Stimulated activated CD8-positive, alpha-beta memory T cell treated with anti-CD3 and anti-CD28 coated beads, Interleukin-12 subunit alpha, Interleukin-12 subunit beta, amount 100 ng/mL, for 24 hours (primary cell): Measurements from ENCODE around the gene CDH4.

ENCODE experiments used
- DNase-seq: peaks from one replicate; pipeline ENCODE4 v3.0.0-alpha.2; 2020; ENCODE audit errors: extremely low read depth

Gene CDH4

DNA sequence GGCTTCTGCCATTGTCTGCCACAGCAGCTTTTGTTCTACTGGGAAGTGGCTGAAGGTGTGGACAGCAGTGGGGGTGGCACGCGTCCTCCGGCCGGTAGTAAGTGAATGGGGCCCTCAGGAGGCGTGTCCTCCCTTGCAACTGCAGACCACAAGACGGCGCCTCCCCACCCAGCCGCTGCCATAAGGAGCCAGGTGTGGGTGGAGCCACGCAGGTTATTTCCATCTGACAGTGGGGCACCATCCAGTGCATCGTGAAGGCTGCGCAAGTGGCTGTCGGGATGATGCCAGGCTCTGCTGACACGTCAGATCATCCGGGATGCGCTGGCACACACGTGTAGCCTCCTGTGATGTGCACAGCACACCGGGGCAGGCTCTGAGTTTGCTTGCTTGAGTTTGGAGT lies 379.7 kb downstream of the CDH4 start:
- no peak for DNase-seq

DNA sequence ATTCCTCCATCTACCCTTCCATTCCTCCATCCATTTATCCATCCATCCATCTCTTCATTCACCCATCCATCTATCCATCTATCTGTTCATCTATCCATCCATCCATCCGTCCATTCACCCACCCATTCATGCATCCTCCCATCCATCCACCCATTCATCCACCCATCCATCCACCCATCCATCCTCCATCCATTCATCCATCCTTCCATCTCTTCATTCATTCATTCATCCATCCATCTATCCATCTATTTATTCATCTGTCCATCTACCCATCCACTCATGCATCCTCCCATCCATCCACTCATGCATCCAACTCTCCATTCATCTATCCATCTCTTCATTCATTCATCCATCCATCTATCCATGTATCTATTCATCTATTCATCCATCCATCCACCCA lies 380.9 kb downstream of the CDH4 start:
- DNase-seq: no peak

DNA sequence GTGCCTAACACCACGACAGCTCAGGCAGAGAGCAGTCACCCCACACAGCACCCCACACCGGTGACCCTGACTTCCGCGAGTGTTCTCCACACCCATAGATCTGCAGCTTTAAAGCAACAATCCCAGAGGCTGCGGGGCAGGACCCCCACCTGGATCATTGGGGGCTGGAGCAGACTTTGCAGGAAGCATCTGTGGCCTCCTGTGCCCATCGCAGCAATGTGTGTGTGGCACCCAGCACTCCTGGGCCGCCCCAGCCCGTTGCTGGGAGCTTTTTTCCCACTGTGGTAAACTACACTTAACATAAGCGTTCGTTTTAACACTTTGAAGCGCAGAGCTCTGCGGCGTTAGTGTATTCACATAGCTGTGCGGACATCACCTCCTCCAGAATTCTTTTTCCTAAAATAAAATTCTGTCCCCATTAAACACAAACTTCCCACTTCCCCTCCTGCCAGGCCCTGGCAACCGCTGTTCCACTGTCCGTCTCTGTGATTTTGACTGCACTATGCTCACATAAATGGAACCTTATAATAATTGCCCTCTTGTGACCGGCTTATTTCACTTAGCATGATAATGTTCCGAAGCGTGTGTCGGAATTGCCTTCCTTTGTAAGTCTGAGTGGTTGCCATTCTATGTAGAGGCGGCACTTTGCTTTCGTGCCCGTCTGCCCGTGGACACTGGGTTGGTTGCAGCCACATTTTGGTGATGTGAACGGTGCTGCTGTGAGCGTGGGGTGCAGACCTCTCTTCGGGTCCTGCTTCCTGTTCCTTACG lies 382.5 kb downstream of the CDH4 start:
- no peak for DNase-seq

DNA sequence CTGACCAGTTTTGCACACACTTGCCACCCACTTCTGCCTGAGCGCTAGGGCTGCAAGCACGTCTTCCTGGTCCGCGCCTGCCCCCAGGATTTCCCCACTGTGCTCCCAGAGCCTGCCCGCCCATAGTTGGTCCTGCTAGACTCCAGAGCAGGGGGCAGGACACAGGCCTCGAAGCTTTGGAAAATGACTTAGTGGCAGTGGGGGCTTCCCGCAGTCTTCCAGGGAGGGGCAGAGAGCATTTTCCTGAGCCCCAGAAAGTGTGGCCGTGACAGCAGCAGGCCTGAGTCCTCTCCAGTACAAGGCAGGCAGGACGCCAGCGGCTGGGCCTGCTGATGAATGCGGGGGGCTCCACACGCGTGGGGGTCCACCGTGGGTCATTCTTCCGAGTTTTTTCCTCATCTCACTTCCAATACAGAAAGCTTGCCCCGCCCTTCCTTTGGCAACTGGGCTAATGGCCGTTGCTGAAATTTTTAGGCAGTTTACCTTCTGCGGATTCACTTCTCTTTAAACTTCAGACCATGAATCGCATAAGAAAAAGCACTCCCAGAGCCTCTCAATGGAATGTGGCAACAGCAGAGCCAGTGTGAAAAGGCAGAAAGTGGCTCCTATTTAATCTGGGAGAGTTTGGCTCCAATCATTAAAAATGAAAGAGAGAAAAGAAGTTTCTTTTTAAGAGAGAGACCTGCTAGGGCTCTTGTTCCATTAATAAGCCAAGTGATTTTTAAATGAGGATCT lies 383.8 kb downstream of the CDH4 start:
- no peak for DNase-seq

DNA sequence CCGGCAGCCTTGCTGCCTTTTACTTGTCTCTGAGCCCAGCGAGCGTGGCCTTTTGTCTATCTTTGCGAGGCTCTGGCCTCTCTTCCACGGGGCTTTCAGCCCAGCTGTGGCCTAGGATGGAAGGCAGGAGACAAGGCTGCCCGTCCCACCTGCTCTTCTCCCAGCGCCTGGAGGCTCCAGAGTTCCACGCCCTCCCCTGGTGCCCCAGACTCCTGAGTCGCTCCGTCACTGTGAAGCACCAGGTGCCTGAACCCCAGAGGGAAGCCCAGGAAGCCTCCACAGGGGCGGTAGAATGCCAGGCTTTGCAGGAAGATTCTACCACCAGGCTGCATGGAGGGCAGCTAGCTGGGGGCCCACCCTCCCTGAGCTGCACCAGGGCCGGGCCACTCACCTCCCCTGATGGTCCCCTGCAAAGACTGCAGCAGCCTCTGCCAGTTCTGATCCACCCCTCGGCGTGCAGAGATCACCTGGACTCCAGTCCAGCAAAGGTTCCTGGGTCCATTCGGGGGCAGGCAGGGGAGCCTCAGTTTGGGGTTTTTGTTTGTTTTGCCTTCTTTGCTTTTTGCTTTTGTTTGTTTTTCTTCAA lies 384.6 kb downstream of the CDH4 start:
- DNase-seq: no peak

DNA sequence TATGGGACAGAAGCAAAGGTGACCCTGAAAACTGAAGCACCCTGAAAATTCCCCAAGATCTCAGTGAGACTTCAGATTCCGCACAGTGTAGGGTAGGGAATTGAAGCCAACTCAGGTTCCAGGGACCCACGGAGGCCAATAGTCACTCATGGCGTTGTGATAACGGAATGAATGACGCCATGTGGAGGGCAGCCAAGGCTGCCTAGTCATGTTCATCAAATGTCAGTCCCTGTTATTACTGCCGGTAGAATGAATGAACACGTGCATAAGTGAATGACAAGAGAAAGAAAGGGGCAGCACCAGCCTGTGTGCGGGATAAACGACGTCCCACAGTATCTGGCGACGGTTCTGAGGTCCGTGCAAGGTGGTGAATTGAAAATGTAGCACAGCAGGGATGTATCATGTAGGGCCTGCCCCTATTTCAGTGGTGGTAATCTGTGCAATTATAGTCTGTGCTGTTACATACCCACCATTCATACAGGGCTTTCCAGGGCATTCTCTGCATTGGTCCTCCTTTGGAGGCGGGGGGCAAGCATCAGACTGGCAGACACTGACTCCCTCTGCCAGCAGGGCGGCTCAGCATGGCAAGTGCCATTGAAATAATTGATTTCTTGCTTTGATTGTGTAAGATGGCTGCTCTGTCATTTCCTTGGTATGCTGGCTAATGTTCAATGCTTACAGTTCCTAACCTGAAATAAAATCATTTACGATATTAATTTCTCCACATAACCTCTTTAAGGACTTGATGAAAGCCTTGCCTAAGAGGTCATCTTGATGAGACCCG lies 386.9 kb downstream of the CDH4 start:
- DNase-seq: no peak

DNA sequence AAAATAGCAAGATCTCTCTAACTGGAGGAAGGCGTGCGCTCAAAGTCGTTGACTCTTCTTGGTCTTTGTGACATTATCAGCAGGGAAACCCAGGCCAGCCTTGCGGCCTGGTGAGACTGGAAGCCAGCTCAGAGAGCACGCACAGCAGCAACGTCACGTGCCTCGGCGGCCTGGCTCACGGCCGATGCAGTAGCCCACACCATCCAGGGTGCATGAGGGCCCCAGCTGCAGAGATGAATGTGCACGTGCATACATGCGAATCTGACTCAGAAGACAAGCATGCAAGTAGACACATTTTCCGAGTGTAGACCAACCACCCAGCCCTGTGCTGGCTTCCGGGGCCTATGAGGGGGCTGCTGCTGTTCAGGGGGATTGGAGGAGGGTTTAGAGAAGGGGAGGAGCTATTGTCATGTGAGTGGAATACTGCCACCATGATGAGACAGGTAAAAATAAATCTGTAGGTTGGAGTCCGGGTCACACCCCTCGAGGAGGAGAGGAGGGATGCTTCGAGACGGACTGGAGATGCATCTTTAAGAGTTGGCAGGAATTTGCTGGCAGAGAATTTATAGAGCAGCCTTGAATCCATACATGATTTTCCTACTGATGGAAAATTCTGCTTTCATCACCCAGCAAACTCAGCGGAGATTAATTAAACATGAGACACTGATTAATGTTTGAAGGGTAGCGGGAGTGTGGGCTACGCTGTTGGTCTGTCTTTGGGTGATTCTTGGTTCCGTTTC lies 388.2 kb downstream of the CDH4 start:
- DNase-seq: no peak

DNA sequence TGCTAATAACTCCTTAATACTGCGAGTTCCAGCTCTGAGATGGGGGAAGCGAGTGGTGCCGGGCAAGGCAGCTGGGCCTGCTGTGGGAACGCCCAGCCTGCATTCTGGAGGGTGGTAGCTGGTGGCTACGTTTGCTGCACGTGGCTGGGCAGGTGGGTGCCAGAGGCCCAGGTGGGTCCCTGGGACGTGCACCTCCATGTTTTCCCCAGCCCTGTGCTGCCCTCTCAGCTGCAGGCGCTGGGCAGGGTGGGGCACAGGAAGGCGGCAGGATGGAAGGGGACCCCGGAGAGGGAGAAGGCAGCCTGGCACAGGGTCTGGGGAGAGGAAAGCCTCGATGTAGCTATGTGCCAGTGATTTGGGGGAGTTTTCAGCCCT lies 388.8 kb downstream of the CDH4 start:
- no peak for DNase-seq

DNA sequence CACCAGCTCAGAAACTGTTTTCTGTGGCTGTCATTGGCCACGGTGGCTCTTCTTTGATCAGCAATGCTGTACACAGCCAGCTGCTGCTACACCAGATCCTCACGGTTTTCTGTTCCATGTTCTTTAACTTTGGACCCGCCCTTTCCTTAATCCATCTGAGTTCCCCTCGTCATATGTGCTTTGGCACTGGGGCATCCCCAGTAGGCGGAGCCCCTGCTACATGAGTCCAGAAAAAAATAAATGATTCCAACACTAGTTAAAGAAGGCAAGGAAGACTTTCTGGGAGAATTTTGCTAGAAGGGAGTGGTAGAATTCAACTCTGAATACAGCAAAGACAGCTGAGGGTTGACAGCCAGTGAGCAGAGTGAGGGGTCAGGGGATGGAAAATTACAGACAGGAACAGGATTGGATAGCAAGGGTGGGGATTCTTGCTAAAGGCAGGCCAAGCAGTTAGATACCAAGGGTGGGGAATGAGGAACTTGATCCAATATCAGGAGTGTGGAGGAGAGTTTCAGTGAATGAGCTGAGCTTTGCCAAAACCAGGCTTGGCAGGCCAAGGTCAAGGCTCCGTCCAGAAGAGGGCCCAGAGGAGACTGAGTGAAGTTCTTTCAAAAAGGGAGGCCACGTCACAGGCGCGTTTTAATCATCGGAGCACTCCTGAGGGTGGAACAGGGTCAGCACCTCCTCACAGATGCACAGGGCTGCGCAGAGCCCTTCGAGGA lies 391.8 kb downstream of the CDH4 start:
- no peak for DNase-seq

DNA sequence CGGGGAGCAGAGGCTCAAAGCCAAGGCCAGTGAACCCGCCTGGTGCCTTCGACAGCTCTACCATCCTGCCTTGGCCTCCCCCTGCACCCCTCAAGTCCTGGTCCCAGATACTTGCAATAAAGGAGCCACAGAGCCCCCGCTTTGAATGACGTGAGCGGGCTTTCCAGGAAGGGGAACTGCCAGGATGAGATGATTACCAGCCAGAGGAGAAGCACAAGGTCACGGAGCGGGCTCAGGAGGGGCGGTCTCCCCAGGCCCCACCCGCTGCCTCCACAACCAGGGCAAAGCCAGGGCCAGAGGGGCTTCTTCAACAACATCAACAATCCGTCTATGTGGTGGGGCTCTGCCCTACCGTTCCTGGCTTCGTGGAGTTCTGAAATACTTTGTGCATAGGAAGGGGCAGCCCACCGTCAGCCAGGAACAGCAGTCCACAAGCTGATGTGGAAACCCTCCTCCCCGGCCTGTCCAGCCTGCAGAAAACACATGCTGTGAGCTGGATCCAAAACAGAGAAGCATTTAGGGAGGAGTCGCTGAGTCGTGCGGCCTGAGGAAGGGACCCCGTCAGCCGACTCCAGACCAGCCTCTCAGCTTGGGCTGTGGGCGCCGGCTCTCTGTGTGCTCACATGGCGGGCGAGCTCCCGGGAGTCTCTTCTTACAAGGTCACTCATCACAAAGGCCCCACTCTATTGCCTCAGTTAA lies 392.5 kb downstream of the CDH4 start:
- DNase-seq: no peak

DNA sequence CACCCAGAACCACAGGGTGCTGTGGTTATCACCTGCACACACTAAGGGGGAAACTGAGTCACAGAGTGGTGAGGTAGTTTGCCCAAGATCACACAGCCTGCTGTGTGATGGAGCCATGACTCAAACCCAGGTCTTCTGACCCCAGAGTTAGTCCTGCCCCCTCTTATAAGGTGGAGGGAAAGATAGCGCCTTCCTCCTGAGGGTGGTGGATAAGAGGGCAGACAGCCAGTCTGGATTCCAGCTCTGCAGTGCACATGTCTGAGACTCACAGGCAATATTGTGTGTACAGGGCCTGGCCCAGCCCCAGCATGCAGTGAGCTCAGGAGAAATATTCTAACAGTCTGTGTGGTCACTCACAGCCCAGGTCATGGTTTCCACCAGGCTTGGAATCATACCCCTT lies 393.7 kb downstream of the CDH4 start:
- DNase-seq: no peak

DNA sequence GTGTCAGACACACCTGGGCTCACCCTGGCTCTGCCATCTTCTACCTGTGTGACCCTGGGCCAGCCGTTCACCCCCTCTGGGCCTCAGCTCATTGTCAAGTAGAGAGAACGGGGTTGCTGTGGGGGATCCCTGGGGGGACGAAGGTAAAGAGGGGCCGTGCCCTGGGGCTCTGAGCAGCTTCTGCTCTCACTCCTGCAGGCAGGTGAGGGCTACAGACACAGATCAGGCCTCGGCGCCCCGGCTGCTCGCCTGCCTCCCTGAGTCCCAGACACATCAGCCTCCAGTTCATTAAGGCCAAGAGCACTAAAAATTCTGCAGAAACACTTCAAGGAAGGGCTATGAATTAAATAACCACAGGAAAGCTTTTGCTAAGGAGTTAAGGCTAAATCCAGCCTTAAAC lies 394.4 kb downstream of the CDH4 start:
- no peak for DNase-seq

DNA sequence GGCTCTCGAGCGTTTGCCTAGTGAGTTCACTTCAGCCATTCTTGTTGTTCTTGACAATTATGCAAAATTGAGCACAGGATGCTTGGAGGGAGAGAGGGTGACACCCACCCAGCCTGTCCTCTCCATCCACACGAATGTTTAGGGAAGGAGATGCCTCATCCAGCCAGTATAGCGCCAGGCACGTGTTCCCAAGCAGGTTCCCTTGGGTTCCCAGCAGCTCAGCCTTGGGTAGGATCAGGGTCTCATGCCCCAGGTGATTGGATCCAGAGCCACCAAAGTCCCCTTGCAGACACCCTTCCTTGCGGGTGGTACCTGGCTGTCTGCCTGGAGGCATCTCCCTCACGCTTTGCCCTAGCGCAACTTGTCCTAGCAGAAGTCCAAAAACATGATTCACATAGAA lies 394.9 kb downstream of the CDH4 start:
- DNase-seq: no peak

DNA sequence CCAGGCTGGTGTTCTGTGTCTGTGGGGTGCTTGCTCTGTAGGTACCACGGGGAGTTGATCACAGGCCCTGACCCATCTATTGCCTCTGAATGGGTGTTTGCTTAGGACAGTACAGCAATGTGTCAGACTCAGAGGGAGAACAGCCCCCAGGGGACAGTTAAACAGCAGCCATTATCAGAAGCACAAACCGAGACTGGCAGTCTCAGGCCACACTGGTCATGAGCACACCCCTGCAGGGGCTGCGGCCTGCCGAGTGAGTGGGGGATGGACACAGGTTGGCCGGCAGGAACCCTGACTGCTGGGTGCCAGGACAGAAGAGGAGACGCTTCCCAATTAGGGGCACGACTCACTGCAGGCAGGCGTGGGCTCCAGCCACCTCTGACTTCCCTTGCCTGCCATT lies 395.6 kb downstream of the CDH4 start:
- DNase-seq: no peak

DNA sequence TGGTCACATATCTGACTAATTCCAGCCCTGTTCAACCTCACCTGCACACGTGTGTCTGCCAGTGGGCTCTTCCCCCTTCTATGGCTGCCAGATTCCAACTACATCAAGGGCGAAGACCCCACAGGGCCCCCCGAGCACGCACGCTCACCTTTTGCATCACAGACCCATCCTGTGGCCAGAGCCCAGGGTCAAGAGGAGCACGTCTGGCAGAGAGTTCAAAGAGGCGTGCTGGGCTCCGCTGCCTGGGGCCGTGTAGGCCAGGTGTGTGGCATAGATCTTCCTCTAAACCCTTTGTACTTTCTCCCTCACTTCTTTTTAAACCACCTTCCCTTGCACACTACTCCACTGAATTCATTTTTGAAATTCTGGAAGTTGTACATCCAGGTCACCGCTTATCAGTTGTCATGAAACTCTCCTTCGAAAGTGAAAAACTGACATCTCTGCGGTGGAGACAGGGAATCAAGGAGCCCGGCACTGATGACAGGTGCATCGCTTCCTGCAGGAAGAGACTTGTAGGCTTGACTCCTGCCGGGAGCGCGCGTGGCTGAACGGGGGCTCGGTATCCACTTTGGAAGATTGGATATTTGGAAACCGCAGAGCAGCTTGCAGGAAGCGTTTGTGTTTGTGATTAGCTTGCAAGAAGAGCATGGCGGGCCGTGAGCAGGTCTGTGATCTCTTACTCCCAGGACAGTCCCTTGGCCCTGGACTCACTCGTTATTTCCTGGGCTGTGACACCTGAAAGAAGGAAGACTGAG lies 397.2 kb downstream of the CDH4 start:
- DNase-seq: no peak

DNA sequence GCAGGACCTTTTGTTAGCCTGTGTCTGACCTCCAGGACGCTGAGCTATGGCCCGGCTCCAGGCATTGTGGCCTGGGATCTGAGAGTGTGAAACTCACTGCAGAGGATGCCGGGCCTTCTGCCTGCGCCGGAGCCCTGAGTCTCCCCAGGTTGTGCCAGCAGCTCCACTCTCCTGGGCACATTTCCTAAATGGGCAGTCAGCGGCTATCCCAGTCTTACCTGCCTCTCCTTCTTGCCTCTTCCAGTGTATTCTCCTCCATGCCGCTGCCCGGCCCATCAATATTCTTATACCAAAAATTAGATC lies 397.8 kb downstream of the CDH4 start:
- DNase-seq: no peak

DNA sequence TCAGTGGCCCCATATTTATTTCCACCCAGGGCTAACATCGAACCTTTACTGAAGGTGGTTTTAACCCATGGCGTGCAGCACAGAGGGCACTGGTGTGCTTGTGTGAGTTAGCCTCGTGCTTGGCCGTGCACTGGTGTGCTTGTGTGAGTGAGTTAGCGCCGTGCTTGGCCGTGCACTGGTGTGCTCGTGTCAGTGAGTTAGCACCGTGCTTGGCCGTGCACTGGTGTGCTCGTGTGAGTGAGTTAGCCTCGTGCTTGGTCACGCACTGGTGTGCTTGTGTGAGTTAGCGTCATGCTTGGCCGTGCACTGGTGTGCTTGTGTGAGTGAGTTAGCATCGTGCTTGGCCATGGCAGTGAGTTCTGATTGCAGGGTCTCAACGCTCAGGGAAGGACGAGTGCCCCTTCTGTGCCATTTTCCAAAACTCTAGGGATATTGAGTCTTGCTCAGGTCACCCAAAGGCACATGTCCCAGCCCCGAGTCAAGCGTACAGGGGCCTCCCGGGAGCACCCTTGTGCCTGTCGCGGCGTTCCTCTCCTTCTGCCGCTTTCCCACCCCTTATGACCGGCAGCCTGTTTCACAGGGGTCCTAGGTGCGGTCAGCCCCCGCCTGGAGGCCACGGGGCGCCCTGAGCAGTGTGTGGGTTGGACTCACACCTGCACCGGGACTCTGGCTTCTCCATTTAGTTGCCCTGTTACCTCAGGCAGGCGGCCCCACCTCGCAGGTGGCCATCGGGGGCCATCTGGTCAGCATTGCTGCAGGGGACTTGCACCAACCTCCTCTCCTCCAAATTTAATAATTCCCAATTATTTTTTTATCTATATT lies 399.1 kb downstream of the CDH4 start:
- DNase-seq: no peak

DNA sequence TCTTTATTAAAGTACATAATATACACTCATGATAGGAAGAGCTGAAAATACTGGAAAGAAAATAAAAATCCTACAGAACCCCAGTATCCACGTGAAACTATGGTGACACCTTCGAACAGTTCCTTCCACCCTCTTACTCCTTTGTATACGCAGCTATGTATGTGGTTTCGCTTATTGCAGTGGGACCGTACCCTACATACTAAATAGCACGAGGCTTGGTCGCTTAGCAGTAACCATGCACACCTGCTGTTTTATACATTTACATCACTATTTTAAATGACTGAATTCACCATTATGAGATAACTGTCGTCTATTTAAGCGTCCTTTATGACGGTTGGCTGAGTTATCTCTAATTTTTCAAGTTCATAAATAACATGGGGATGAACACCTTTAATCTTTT lies 400.1 kb downstream of the CDH4 start:
- no peak for DNase-seq

DNA sequence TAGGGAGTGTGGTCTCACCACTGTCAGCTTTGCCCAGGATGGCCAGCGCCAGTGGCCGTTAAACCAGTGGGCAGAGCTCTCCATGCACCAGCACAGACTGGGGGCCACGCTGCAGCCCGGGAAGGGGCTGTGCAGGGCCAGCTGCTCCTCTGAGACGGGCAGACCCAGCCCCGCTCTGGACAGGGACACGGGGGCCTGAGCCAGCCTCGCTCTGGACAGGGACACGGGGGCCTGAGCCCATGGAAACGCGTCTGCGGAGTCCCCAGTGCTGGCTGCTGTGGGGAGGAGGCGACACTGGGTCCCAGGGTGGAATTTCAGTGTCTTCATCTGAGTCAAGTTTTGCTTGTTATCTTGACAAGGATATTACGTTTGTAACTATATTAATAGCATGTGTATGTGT lies 402.7 kb downstream of the CDH4 start:
- no peak for DNase-seq
